HL-60/S4 treated with phorbol 12-myristate 13-acetate at 8.2 ng/mL for 4 days and 3 days (cell line): ENCODE results near the gene CRIM1.

ENCODE experiments used
- in situ Hi-C: fragments of 300-500 bp; cut with MboI; formaldehyde crosslinking; loops from 2 replicates; pipeline ENCODE4 v1.15.0; 2022; ENCODE audit warnings: low sequenced_read_pairs

Gene CRIM1

GRCh38 chr2:36477746-36478145, 122.2 kb downstream of the CRIM1 start:
- in situ Hi-C loops: no loop called here

GRCh38 chr2:36478332-36478738, 122.8 kb downstream of the CRIM1 start:
- in situ Hi-C loops: no loop called here

GRCh38 chr2:36478999-36479398, 123.4 kb downstream of the CRIM1 start:
- in situ Hi-C loops: no loop called here

- in situ Hi-C loops: no loop called here
Observed at GRCh38 chr2:36479406-36479805, 123.8 kb downstream of the CRIM1 start.

- in situ Hi-C loops: no loop called here
Observed at GRCh38 chr2:36480028-36480427, 124.5 kb downstream of the CRIM1 start.

GRCh38 chr2:36480636-36481035, 125.1 kb downstream of the CRIM1 start:
- in situ Hi-C loops: no loop called here

- in situ Hi-C loops: no loop called here
Observed at GRCh38 chr2:36481709-36482108, 126.1 kb downstream of the CRIM1 start.

GRCh38 chr2:36482576-36483214, 127.1 kb downstream of the CRIM1 start:
- in situ Hi-C loops: no loop called here

GRCh38 chr2:36483290-36483689, 127.7 kb downstream of the CRIM1 start:
- in situ Hi-C loops: no loop called here

- in situ Hi-C loops: no loop called here
Observed at GRCh38 chr2:36484454-36484853, 128.9 kb downstream of the CRIM1 start.

- in situ Hi-C loops: no loop called here
Observed at GRCh38 chr2:36485521-36485920, 129.9 kb downstream of the CRIM1 start.

GRCh38 chr2:36486521-36487044, 131.0 kb downstream of the CRIM1 start:
- in situ Hi-C loops: no loop called here

GRCh38 chr2:36487947-36488346, 132.4 kb downstream of the CRIM1 start:
- in situ Hi-C loops: no loop called here

GRCh38 chr2:36489281-36489680, 133.7 kb downstream of the CRIM1 start:
- in situ Hi-C loops: no loop called here

GRCh38 chr2:36490749-36491148, 135.2 kb downstream of the CRIM1 start:
- in situ Hi-C loops: no loop called here

- in situ Hi-C loops: no loop called here
Observed at GRCh38 chr2:36492216-36492945, 136.8 kb downstream of the CRIM1 start.

- in situ Hi-C loops: no loop called here
Observed at GRCh38 chr2:36493306-36493705, 137.7 kb downstream of the CRIM1 start.

GRCh38 chr2:36497570-36498163, 142.1 kb downstream of the CRIM1 start:
- in situ Hi-C loops: no loop called here

GRCh38 chr2:36499128-36499820, 143.7 kb downstream of the CRIM1 start:
- in situ Hi-C loops: no loop called here

- in situ Hi-C loops: no loop called here
Observed at GRCh38 chr2:36500072-36500471, 144.5 kb downstream of the CRIM1 start.

- in situ Hi-C loops: no loop called here
Observed at GRCh38 chr2:36502081-36502480, 146.5 kb downstream of the CRIM1 start.
